ENCODE results near the gene PCDH9. TPM values are rescaled to one million over a fixed set of nuclear protein-coding genes. Genes with fewer than 3 reads are reported as not detected.

PCDH9 gene
- total RNA-seq, 1 experiment from 2014 or later = 0.11 TPM

- DNase-seq = no peak
- Histone ChIP-seq H3K27me3 (replicated peaks; ENCODE audit: control insufficient read depth, insufficient read depth, low read length) (no peaks in the 10 kb centered on the region), H3K36me3 (ENCODE audit: control insufficient read depth, insufficient read depth, low read length) (no peaks in the 10 kb centered on the region), H3K4me1 (no peaks in the 10 kb centered on the region; the same call in 1 of the 2 replicates), H3K4me3 (ENCODE audit: low read depth, low read length) (no peak overlapping the region), H3K9me3 (no peaks in the 10 kb centered on the region)
- intact Hi-C loops (cut with micrococcal nuclease; ENCODE audit: unreplicated experiment) = no loop called here
- CTCF ChIA-PET = no interaction called here
- BruUV-seq (replicated peaks) = no TSS peak
- Mint-ChIP-seq H3K4me1 (ENCODE audit: low read depth, unreplicated experiment) (peaks cover 5% of the 10 kb centered on the region), H3K4me3 (ENCODE audit: unreplicated experiment) (no peak overlapping the region), H3K36me3 (ENCODE audit: insufficient read depth, unreplicated experiment) (no peaks in the 10 kb centered on the region), H3K9me3 (ENCODE audit: unreplicated experiment) (no peaks in the 10 kb centered on the region), H3K27me3 (ENCODE audit: insufficient read depth, unreplicated experiment) (no peaks in the 10 kb centered on the region), H3K27ac (ENCODE audit: unreplicated experiment) (no peak overlapping the region)
- POLR2A ChIA-PET = no interaction called here
- no peak for TF ChIP-seq CTCF (IDR thresholded peaks at IDR 0.05; ENCODE audit: insufficient read depth in 1 of 2, low read depth in 1 of 2, low read length in 1 of 2, severe bottlenecking in 1 of 2, unreplicated experiment in 1 of 2)
Observed at GRCh38 chr13:67063036-67063435, 167.1 kb downstream of the PCDH9 start.

- TF ChIP-seq CTCF (IDR thresholded peaks at IDR 0.05; ENCODE audit: insufficient read depth in 1 of 2, low read depth in 1 of 2, low read length in 1 of 2, severe bottlenecking in 1 of 2, unreplicated experiment in 1 of 2) = no peak
- no peaks in the 10 kb centered on the region for H3K27me3 ChIP-seq (replicated peaks; ENCODE audit: control insufficient read depth, insufficient read depth, low read length)
- no peaks in the 10 kb centered on the region for H3K36me3 ChIP-seq (ENCODE audit: control insufficient read depth, insufficient read depth, low read length)
- no peak overlapping the region for H3K4me3 Mint-ChIP-seq (ENCODE audit: unreplicated experiment)
- intact Hi-C loops (cut with micrococcal nuclease; ENCODE audit: unreplicated experiment) = no loop called here
- no peaks in the 10 kb centered on the region; the same call in 1 of the 2 replicates for H3K4me1 ChIP-seq
- no peak overlapping the region for H3K27ac Mint-ChIP-seq (ENCODE audit: unreplicated experiment)
- no peaks in the 10 kb centered on the region for H3K9me3 Mint-ChIP-seq (ENCODE audit: unreplicated experiment)
- DNase-seq = no peak
- H3K4me3 ChIP-seq (ENCODE audit: low read depth, low read length) = no peak overlapping the region
- H3K9me3 ChIP-seq = no peaks in the 10 kb centered on the region
- peaks cover 6% of the 10 kb centered on the region for H3K4me1 Mint-ChIP-seq (ENCODE audit: low read depth, unreplicated experiment)
- ChIA-PET POLR2A (no interaction called here), CTCF (no interaction called here)
- no peaks in the 10 kb centered on the region for H3K27me3 Mint-ChIP-seq (ENCODE audit: insufficient read depth, unreplicated experiment)
- BruUV-seq (replicated peaks) = no TSS peak
- no peaks in the 10 kb centered on the region for H3K36me3 Mint-ChIP-seq (ENCODE audit: insufficient read depth, unreplicated experiment)
Observed at GRCh38 chr13:67062160-67062559, 168.0 kb downstream of the PCDH9 start.

DNA sequence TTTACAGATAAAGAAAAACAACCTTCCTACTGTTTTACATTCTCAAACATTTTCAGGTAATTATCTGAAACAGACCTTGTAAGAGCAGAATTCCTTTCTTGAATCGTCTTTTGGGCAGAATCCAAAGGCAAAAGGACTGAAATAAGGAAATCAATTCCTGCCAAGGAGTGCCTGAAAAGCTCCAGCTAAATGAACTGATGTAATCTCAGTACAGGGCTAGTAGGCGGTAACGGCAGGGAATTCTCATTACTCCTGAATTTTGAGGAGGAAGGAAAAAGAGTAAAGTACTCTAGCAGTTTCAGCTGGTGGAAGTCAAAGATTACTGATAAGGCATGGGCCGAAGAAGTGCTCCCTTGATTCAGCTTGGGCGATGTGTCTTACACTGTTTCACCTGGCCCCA, 168.4 kb downstream of the PCDH9 start:
- intact Hi-C loops (cut with micrococcal nuclease; ENCODE audit: unreplicated experiment) = no loop called here
- H3K4me3 ChIP-seq (ENCODE audit: low read depth, low read length) = no peak overlapping the region
- no peak for DNase-seq
- H3K4me3 Mint-ChIP-seq (ENCODE audit: unreplicated experiment) = no peak overlapping the region
- TF ChIP-seq CTCF (IDR thresholded peaks at IDR 0.05; ENCODE audit: insufficient read depth in 1 of 2, low read depth in 1 of 2, low read length in 1 of 2, severe bottlenecking in 1 of 2, unreplicated experiment in 1 of 2) = no peak
- no peaks in the 10 kb centered on the region for H3K9me3 ChIP-seq
- peaks cover 6% of the 10 kb centered on the region for H3K4me1 Mint-ChIP-seq (ENCODE audit: low read depth, unreplicated experiment)
- H3K9me3 Mint-ChIP-seq (ENCODE audit: unreplicated experiment) = no peaks in the 10 kb centered on the region
- no peaks in the 10 kb centered on the region for H3K36me3 ChIP-seq (ENCODE audit: control insufficient read depth, insufficient read depth, low read length)
- no peaks in the 10 kb centered on the region; the same call in 1 of the 2 replicates for H3K4me1 ChIP-seq
- no TSS peak for BruUV-seq (replicated peaks)
- H3K27me3 Mint-ChIP-seq (ENCODE audit: insufficient read depth, unreplicated experiment) = no peaks in the 10 kb centered on the region
- CTCF ChIA-PET = no interaction called here
- H3K27me3 ChIP-seq (replicated peaks; ENCODE audit: control insufficient read depth, insufficient read depth, low read length) = no peaks in the 10 kb centered on the region
- POLR2A ChIA-PET = no interaction called here
- H3K27ac Mint-ChIP-seq (ENCODE audit: unreplicated experiment) = no peak overlapping the region
- H3K36me3 Mint-ChIP-seq (ENCODE audit: insufficient read depth, unreplicated experiment) = no peaks in the 10 kb centered on the region

Measured in Caco-2 (cell line).